ENCODE measurements around the gene MAN2A1. TPM values are rescaled to one million over a fixed set of nuclear protein-coding genes. Genes with fewer than 3 reads are reported as not detected.

Gene MAN2A1
- total RNA-seq, 1 experiment from 2014 or later = 35.4 TPM

DNA sequence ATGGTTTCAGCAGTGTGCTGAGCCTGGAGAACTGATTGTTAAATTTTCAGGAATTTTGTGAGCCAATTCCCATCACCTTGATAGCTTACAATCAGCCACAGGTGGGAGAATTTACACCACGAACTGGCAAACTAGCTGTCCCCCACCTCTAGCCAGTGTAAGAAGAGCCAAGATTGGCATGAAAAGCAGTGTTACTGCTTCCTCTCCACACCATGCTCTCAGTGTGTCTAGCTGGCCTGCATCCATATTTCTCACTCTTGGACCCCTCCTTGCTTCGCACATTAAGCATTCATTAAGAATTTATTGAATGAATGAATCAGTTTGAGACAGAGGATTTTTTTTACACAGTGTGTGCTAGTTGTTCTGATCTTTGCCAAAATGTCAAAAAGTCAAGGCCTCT, 36.7 kb upstream of the MAN2A1 start (continued):
- TF ChIP-seq EZH2phosphoT487 (IDR thresholded peaks at IDR 0.05; ENCODE audit: borderline replicate concordance) = no peak
- no peak for TF ChIP-seq FOSL1 (IDR thresholded peaks at IDR 0.05; ENCODE audit: low read depth)
- TF ChIP-seq ZFX (IDR thresholded peaks at IDR 0.05) = no peak
- no peak for TF ChIP-seq EGR1 (IDR thresholded peaks at IDR 0.05; ENCODE audit: low read depth)
- TF ChIP-seq, protein P1, sequence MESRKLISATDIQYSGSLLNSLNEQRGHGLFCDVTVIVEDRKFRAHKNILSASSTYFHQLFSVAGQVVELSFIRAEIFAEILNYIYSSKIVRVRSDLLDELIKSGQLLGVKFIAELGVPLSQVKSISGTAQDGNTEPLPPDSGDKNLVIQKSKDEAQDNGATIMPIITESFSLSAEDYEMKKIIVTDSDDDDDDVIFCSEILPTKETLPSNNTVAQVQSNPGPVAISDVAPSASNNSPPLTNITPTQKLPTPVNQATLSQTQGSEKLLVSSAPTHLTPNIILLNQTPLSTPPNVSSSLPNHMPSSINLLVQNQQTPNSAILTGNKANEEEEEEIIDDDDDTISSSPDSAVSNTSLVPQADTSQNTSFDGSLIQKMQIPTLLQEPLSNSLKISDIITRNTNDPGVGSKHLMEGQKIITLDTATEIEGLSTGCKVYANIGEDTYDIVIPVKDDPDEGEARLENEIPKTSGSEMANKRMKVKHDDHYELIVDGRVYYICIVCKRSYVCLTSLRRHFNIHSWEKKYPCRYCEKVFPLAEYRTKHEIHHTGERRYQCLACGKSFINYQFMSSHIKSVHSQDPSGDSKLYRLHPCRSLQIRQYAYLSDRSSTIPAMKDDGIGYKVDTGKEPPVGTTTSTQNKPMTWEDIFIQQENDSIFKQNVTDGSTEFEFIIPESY (IDR thresholded peaks at IDR 0.05; ENCODE audit: extremely low read depth, insufficient replicate concordance, low read length) = no peak

DNA sequence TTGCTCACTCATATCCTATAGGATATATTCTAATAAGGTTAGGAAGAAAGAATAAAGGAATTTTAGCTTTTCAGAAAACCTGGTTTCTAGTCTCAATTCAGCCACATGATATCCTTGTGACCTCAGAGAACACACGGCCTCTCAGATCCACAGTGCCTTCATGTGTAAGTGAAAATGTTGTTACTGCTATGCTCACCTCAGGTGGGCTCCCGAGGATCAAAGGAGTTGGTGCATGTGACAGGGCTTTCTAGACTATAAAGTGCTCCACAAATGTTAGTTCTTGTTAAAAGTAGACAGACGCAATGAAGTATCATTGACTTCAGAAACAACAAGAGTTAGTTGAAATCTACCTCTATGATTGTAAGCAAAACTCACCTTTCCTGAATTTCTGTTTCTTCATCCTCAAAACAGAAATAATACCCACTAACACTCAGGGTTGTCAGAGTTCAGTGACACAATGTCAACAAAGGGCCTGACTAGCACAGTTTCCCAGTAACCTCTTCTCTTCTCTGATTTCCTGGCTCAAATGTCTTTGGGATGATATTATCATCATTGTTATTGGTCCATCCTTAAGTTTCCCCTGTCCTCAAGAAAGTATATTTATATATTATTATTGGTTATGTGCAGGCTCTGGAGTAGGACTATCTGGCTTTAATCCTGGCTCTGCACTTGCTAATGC, 36.0 kb upstream of the MAN2A1 start:
- no TSS peak for BruUV-seq (replicated peaks)
- no peak for DNase-seq (ENCODE audit: low read depth, low spot score)
- intact Hi-C loops (cut with micrococcal nuclease) = no loop called here
- H3K9me3 ChIP-seq (ENCODE audit: control insufficient read depth in 1 of 2, insufficient read depth in 1 of 2, low read depth in 1 of 2, low read length in 2 of 2) = no peaks in the 10 kb centered on the region
- H4K20me1 ChIP-seq (ENCODE audit: insufficient read depth) = no peaks in the 10 kb centered on the region
- no peak overlapping the region for H2AFZ ChIP-seq (ENCODE audit: low read depth, low read length, poor library complexity, severe bottlenecking)
- no peaks in the 10 kb centered on the region for H3K4me1 ChIP-seq (ENCODE audit: control insufficient read depth in 1 of 2, insufficient read depth in 2 of 2, low read length in 2 of 2)
- H3K79me2 ChIP-seq (ENCODE audit: insufficient read depth, low read length) = no peaks in the 10 kb centered on the region
- no peaks in the 10 kb centered on the region for H3K36me3 ChIP-seq (ENCODE audit: control insufficient read depth in 1 of 2, insufficient read depth in 2 of 2, low read length in 2 of 2)
- no peak overlapping the region for H3K27ac ChIP-seq (ENCODE audit: low read depth, low read length)
- no peak overlapping the region for H3K9ac ChIP-seq (ENCODE audit: low read length)
- H3K27me3 ChIP-seq (ENCODE audit: insufficient read depth, low read length) = no peaks in the 10 kb centered on the region
- no peak overlapping the region for H3K4me2 ChIP-seq (ENCODE audit: low read length)
- ChIA-PET POLR2A (no interaction called here), CTCF (no interaction called here), RAD21 (ENCODE audit: low non-redundant PET in 1 of 2, low total read pairs in 2 of 2, uncharacterized antibody in 2 of 2, unreplicated experiment in 2 of 2) (no interaction called here)
- no peaks in the 10 kb centered on the region for H3K9me2 ChIP-seq (ENCODE audit: insufficient read depth)
- no peak overlapping the region for H3K4me3 ChIP-seq (replicated peaks in 1 of 2; ENCODE audit: low read depth in 1 of 2, low read length in 2 of 2)
- no peak for ATAC-seq
- TF ChIP-seq EZH2 (IDR thresholded peaks at IDR 0.05) (no peak), FOSL1 (IDR thresholded peaks at IDR 0.05; ENCODE audit: low read depth) (no peak), SP1 (IDR thresholded peaks at IDR 0.05; ENCODE audit: low read depth) (no peak), ZNF274 (IDR thresholded peaks at IDR 0.05; ENCODE audit: low read depth, low read length) (no peak), ZFX (IDR thresholded peaks at IDR 0.05) (no peak), POLR2AphosphoS5 (IDR thresholded peaks at IDR 0.05; ENCODE audit: low read depth, low read length) (no peak), EGR1 (IDR thresholded peaks at IDR 0.05; ENCODE audit: low read depth) (no peak), CBX3 (IDR thresholded peaks at IDR 0.05; ENCODE audit: low read depth) (no peak), EZH2phosphoT487 (IDR thresholded peaks at IDR 0.05; ENCODE audit: borderline replicate concordance) (no peak), YY1 (IDR thresholded peaks at IDR 0.05; ENCODE audit: extremely low read depth, insufficient replicate concordance, low read depth, low read length) (no peak), TCF7L2 (IDR thresholded peaks at IDR 0.05; ENCODE audit: borderline replicate concordance, extremely low read depth, insufficient read depth, insufficient read length) (no peak), POLR2A (IDR thresholded peaks at IDR 0.05; ENCODE audit: borderline replicate concordance, extremely low read depth, insufficient read depth, insufficient read length) (no peak), SIN3A (IDR thresholded peaks at IDR 0.05; ENCODE audit: low read depth) (no peak), SRF (IDR thresholded peaks at IDR 0.05; ENCODE audit: low read depth) (no peak), RAD21 (IDR thresholded peaks at IDR 0.05; ENCODE audit: low read depth) (no peak)
- TF ChIP-seq, protein P2, sequence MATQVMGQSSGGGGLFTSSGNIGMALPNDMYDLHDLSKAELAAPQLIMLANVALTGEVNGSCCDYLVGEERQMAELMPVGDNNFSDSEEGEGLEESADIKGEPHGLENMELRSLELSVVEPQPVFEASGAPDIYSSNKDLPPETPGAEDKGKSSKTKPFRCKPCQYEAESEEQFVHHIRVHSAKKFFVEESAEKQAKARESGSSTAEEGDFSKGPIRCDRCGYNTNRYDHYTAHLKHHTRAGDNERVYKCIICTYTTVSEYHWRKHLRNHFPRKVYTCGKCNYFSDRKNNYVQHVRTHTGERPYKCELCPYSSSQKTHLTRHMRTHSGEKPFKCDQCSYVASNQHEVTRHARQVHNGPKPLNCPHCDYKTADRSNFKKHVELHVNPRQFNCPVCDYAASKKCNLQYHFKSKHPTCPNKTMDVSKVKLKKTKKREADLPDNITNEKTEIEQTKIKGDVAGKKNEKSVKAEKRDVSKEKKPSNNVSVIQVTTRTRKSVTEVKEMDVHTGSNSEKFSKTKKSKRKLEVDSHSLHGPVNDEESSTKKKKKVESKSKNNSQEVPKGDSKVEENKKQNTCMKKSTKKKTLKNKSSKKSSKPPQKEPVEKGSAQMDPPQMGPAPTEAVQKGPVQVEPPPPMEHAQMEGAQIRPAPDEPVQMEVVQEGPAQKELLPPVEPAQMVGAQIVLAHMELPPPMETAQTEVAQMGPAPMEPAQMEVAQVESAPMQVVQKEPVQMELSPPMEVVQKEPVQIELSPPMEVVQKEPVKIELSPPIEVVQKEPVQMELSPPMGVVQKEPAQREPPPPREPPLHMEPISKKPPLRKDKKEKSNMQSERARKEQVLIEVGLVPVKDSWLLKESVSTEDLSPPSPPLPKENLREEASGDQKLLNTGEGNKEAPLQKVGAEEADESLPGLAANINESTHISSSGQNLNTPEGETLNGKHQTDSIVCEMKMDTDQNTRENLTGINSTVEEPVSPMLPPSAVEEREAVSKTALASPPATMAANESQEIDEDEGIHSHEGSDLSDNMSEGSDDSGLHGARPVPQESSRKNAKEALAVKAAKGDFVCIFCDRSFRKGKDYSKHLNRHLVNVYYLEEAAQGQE (IDR thresholded peaks at IDR 0.05; ENCODE audit: low read depth) = no peak
- TF ChIP-seq, protein P3, sequence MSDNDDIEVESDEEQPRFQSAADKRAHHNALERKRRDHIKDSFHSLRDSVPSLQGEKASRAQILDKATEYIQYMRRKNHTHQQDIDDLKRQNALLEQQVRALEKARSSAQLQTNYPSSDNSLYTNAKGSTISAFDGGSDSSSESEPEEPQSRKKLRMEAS (IDR thresholded peaks at IDR 0.05) = no peak

Measured in HCT116 (cell line).